Smooth muscle cell (in vitro differentiated cells): ENCODE results near the gene GTF3C2. TPM values are rescaled to one million over a fixed set of nuclear protein-coding genes. Genes with fewer than 3 reads are reported as not detected.

Experiments used
- DNase-seq: peaks from one replicate; lab custom pipeline; 2025; ENCODE audit not compliant: unreplicated experiment; lab: John Stamatoyannopoulos, UW
- H2AFZ ChIP-seq: fragments of 200-600 bp; sonication (generic); 2 replicates; pipeline ENCODE4 v1.6.0; 2016; ENCODE audit warnings: antibody characterized with exemption, low read depth, mild to moderate bottlenecking
- H3F3A ChIP-seq: fragments of 200-600 bp; sonication (generic); 2 replicates; pipeline ENCODE4 v1.6.0; 2017; ENCODE audit warnings: antibody characterized with exemption, low read depth
- H3K27ac ChIP-seq: fragments of 200-600 bp; sonication (generic); 2 replicates; pipeline ENCODE4 v1.5.1; 2016; ENCODE audit warnings: low read depth, mild to moderate bottlenecking
- H3K27me3 ChIP-seq: fragments of 200-600 bp; sonication (generic); 2 replicates; pipeline ENCODE4 v1.6.1; 2016; ENCODE audit warnings: low read depth, mild to moderate bottlenecking
- H3K36me3 ChIP-seq: fragments of 200-600 bp; sonication (generic); 2 replicates; pipeline ENCODE4 v1.5.1; 2016; ENCODE audit warnings: low read depth
- H3K4me1 ChIP-seq: fragments of 200-600 bp; sonication (generic); 2 replicates; pipeline ENCODE4 v1.5.1; 2016; ENCODE audit warnings: low read depth
- H3K4me2 ChIP-seq: fragments of 200-600 bp; sonication (generic); 2 replicates; pipeline ENCODE4 v1.6.0; 2016; ENCODE audit warnings: mild to moderate bottlenecking
- H3K4me3 ChIP-seq: fragments of 200-600 bp; sonication (generic); 2 replicates; pipeline ENCODE4 v1.5.1; 2016; ENCODE audit warnings: mild to moderate bottlenecking
- H3K79me2 ChIP-seq: fragments of 200-600 bp; sonication (generic); 2 replicates; pipeline ENCODE4 v1.6.0; 2016; ENCODE audit warnings: low read depth, mild to moderate bottlenecking
- H3K9ac ChIP-seq: fragments of 200-600 bp; sonication (generic); 2 replicates; pipeline ENCODE4 v1.6.0; 2016; ENCODE audit warnings: low read depth
- H3K9me3 ChIP-seq: fragments of 200-600 bp; sonication (generic); replicated peaks from 2 replicates; pipeline ENCODE4 v1.5.1; 2016; ENCODE audit warnings: low read depth
- H4K20me1 ChIP-seq: fragments of 200-600 bp; sonication (generic); 2 replicates; pipeline ENCODE4 v1.6.0; 2016; ENCODE audit warnings: low read depth
- WGBS: methylation state at CpG from one replicate; pipeline ENCODE4 v1.1.7; 2016; ENCODE audit warnings: low lambda C conversion rate; 5-methylcytosine and 5-hydroxymethylcytosine counted together
- polyA plus RNA-seq: library from polyadenylated mRNA; unstranded; fragments of >200 nt; fragmentation: Nextera tagmentation; extraction: Ambion mirVana; gene quantifications from 2 replicates; pipeline ENCODE4 v1.2.1, GENCODE V29; 2016
- total RNA-seq: library from RNA; depleted of rRNA; stranded (reverse); fragments of >200 nt; gene quantifications from 2 replicates; pipeline ENCODE4 v1.2.3, GENCODE V29; 2014
- TF ChIP-seq, protein P1 (sequence below): fragments of 200-600 bp; sonication (generic); IDR thresholded peaks from 2 replicates; pipeline ENCODE4 v1.5.1; 2017; ENCODE audit warnings: borderline replicate concordance, mild to moderate bottlenecking, antibody characterized with exemption; ENCODE audit not compliant: insufficient read depth, poor library complexity, severe bottlenecking

Gene GTF3C2
- total and polyA plus RNA-seq, 2 experiments from 2014 or later: 40.3 to 42.3 TPM

DNA sequence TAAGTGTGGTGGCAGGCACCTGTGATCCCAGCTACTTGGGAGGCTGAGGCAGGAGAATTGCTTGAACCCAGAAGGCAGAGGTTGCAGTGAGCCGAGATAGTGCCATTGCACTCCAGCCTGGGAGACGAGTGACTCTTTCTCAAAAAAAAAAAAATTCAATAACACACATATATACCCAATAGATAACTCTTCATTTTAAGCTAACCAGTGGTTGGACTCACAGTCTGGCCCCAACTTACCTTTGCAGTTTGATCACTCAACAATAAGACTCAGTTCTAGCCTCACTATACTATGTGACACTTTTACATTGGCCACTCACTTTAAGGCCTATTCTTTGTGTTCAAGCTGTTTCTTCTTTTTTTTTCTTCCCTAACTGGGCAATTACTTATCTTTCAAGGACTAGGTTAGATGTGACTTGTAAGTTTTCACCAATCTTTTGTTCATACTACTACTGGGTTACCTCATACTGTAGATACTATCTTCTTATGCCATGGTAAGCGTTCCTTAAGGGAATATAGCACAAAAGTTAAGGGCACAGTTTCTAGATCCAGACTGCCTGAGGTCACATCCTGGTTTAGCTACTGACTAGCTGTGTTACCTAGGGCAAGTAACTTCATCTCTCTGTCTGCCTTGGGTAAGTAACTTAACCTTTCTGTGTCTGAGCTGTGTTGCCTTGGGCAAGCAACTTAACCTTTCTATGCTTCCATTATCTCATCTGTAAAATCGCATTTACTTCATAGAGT lies 6.3 kb upstream of the GTF3C2 start:
- Histone ChIP-seq H3K36me3 (peaks cover 10% of the 10 kb centered on the region), H3K9me3 (no peaks in the 10 kb centered on the region), H4K20me1 (no peaks in the 10 kb centered on the region), H3K79me2 (peaks cover 13% of the 10 kb centered on the region), H3F3A (peaks cover 17% of the 10 kb centered on the region), H2AFZ (no peak overlapping the region), H3K4me2 (no peak overlapping the region), H3K4me1 (peaks cover 4% of the 10 kb centered on the region), H3K9ac (no peak overlapping the region), H3K27me3 (no peaks in the 10 kb centered on the region), H3K27ac (peak overlapping the region; percentile 2), H3K4me3 (no peak overlapping the region)
- 93% methylated on average over 4 of the region's 4 CpGs for WGBS
- TF ChIP-seq, protein P1, sequence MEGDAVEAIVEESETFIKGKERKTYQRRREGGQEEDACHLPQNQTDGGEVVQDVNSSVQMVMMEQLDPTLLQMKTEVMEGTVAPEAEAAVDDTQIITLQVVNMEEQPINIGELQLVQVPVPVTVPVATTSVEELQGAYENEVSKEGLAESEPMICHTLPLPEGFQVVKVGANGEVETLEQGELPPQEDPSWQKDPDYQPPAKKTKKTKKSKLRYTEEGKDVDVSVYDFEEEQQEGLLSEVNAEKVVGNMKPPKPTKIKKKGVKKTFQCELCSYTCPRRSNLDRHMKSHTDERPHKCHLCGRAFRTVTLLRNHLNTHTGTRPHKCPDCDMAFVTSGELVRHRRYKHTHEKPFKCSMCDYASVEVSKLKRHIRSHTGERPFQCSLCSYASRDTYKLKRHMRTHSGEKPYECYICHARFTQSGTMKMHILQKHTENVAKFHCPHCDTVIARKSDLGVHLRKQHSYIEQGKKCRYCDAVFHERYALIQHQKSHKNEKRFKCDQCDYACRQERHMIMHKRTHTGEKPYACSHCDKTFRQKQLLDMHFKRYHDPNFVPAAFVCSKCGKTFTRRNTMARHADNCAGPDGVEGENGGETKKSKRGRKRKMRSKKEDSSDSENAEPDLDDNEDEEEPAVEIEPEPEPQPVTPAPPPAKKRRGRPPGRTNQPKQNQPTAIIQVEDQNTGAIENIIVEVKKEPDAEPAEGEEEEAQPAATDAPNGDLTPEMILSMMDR: no peak
- no peak for DNase-seq

DNA sequence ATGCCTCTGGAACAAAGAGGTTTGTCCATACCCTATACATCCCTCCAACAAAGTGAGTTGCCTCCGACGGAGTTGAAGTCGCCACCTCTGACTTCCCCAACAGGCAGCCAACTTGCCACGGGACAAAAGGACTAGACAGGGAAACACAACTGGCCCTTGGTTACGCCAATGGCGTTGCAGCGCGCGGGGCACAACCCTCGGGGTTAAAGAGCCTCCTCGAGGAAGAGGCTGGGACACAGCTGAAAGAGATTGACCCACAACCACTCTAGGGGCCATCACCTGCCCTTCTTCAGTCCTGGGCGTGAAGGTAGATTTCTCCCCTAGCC lies 545 bp downstream of the GTF3C2 start:
- peak overlapping the region; percentile 93 for H3K27ac ChIP-seq
- peaks cover 27% of the 10 kb centered on the region for H3K4me1 ChIP-seq
- peaks cover 36% of the 10 kb centered on the region for H4K20me1 ChIP-seq
- peak overlapping the region; percentile 75 for H3K4me3 ChIP-seq
- peak overlapping the region; percentile 89 for H3K4me2 ChIP-seq
- peaks cover 16% of the 10 kb centered on the region for H3F3A ChIP-seq
- peaks cover 59% of the 10 kb centered on the region for H3K79me2 ChIP-seq
- H3K9ac ChIP-seq: peak overlapping the region; percentile 91
- TF ChIP-seq, protein P1: no peak
- H3K9me3 ChIP-seq: no peaks in the 10 kb centered on the region
- DNase-seq: no peak
- no peaks in the 10 kb centered on the region for H3K36me3 ChIP-seq
- H3K27me3 ChIP-seq: no peaks in the 10 kb centered on the region
- WGBS: 3% methylated on average over 12 of the region's 12 CpGs
- H2AFZ ChIP-seq: peak overlapping the region; percentile 83

DNA sequence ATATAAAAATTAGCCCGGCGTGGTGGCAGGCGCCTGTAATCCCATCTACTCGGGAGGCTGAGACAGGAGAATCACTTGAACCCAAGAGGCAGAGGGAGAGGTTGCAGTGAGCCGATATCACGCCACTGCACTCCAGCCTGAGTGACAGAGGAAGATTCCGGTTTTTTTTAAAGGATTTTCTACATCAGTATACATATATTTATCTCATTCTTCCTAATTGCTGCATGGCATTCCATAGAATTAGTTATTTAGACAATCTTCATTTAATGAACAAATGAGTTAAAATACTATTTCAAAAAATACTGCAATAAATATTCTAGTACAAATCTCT lies 2.0 kb downstream of the GTF3C2 start:
- H2AFZ ChIP-seq: no peak overlapping the region
- H3K9ac ChIP-seq: no peak overlapping the region
- H4K20me1 ChIP-seq: peaks cover 51% of the 10 kb centered on the region
- H3K4me3 ChIP-seq: peak overlapping the region; percentile 75
- no peaks in the 10 kb centered on the region for H3K36me3 ChIP-seq
- H3K27ac ChIP-seq: peak overlapping the region; percentile 93
- H3K4me2 ChIP-seq: peak overlapping the region; percentile 89
- peaks cover 27% of the 10 kb centered on the region for H3K4me1 ChIP-seq
- TF ChIP-seq, protein P1: no peak
- H3K79me2 ChIP-seq: peaks cover 73% of the 10 kb centered on the region
- no peaks in the 10 kb centered on the region for H3K9me3 ChIP-seq
- H3F3A ChIP-seq: peaks cover 16% of the 10 kb centered on the region
- DNase-seq: no peak
- no peaks in the 10 kb centered on the region for H3K27me3 ChIP-seq
- 69% methylated on average over 7 of the region's 7 CpGs for WGBS
